NCI-H146 treated with DMSO at 0.1 percent for 48 hours (cell line): ENCODE results near the gene RNLS.
A peak's percentile ranks its signal among the peaks of the same experiment; 100 is the strongest.

ENCODE experiments used
- DNase-seq: peaks from one replicate; lab custom pipeline; 2025; ENCODE audit not compliant: unreplicated experiment; lab: John Stamatoyannopoulos, UW

The RNLS gene

DNA sequence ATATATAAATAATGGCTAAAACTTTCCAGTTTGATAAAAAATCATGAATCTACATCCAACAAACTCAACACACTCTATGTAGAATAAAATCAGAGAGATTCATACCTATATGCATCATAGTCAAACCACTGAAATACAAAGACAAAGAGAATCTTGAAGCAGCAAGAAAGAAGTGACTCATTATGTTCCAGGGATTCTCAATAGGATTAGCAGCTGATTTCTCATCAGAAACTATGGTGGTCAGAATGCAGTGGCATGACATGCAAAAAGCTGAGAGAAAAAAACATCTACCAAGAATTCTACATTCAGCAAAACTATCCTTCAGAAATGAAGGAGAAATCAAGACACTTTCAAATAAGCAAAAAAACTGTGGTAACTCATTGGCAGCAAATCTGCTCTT lies 187.4 kb downstream of the RNLS start:
- DNase-seq = no peak

DNA sequence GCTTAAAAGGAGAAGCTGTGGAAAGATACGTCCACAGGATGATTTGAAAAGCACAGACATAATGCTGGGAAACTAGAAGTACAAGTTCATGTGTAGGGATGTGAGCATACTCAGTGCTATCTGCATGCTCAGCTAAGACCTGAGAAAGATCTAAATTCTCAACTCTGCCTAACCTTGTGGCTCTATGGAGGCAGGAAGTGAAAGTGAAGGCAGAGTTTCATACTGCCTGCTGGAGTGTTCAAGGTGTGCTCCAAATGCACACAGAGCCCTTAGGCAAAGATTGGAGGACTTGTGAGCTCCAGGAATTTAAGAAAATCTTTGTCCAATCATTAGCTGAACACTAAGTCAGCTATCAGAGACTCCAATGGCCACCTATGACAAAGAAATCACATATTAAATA lies 190.9 kb downstream of the RNLS start:
- DNase-seq = no peak

DNA sequence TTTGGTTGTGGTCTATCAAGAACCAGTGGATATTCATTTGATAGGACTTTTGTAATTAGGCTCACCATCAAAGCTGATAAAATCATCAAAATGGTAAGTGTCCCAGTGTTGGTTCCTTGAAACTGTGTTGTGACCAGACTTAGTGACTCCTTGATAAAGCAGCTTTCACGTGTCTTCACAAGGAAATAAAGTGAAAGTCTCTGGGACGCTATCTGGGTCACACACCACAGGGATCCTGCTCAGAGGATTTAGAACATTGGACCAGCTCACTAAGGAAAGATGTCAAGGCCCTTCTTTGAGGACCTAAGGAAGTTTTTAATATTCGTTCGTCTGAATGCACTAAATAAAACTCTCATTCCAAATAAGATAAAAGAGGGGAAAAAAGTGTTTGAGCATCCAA lies 193.1 kb downstream of the RNLS start:
- no peak for DNase-seq

DNA sequence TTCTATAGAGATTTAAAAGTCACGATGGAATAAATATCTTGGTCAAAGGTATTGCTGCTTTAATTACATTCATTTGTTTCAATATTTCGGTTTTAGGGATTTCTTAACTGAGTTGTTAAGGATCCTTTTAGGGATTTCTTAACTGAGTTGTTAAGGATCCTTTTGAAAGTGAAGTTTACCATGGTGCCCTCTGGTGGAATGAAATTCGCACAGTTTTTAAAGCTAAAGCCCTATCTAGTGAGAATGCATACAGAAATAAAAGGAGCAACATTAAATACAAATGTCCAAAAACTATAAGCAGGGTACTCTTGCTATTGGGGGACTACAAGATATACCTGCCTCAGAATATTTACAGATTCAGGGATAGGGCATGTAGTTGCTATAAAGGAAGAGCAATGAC lies 193.7 kb downstream of the RNLS start:
- DNase-seq = peak; percentile 8

DNA sequence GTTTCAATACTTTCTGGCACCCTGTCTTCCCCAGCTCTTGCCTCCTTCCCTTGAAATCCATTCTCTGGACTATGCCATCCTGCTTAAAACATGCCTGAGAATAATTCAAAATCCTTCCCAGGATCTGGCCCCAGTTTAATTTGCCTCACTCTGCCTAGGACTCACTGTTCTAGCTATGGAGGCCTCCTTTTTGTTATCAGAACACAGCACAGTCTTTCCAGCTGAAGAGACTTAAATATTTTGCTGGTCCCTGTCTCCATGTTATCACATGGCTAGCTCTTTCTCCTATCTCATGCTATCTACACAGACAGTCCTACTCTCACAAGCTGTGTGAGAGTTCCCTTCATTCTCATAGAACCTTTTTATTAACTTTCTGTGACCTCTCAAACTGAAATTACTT lies 194.8 kb downstream of the RNLS start:
- no peak for DNase-seq

DNA sequence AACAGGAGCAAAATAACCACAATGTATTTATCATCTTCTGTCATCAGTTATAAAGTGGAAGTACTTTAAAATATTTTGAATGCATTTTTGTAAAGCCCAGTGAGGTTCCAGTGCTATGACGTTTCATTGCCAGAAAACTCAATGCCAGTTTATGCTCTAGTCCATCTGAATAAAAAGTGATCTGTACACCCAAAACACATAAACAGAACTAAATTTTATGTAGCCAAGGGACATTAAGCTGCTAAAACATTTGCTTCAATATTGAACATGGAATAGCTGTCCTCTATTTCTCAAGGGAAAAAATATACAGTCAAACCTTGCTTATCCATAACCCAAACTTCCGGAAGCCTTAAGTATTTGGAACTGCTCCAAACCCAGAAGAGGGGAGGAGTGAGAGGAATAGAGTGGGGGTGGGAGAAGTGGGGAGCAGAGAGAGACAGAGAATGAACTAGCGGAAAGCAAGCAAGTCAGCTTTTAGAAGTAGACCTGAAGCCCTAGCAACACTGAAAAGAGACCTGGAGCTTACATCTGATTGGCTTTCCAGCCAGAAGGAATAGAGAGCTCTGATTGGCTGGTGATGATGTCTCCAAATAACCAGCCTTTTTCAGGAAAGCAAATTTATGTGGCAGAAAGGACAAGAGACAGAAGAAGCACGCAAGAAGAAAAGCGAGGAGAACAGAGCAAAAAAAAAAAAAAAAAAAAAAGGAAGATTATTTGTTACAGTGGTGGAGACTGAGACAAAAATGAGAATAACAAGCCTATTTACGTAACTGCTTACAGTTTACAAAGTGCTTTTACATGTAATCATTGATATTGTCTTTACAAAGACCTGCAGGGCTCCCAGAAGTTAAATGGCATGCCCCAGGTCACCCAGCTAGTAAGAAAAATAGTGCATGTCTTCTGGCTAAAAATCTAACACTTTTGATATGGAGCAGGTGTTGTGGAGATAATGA lies 196.0 kb downstream of the RNLS start:
- no peak for DNase-seq

DNA sequence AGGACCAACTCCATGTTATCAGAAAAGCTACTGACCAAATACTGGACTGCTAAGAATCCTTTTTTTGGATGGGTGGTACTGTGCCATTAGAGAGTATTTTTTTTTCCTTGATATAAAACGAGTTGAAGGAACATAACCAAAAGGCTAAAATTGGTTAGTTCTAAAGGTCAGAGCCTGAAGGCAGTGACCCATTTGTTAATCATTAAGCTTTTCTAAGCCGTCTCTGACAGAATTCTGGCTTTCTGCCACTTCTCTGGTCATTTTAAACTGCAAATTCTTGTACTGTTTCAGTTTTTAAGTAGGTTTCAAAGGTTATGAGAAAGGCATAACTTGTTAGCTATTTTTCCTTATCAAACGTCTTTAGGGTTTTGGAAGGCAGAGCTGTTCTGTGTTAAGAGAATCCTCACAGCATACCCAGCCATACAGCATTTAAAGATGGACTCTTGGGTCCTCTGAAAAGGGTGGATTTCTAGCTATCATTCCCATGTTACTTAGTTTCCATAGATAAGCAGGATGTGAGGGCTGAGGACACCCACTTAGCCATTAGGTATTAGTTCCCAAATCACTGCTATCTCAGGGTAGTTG lies 196.8 kb downstream of the RNLS start:
- no peak for DNase-seq

- DNase-seq = no peak
Observed at GRCh38 chr10:88385601-88386203, 197.4 kb downstream of the RNLS start.

- DNase-seq = no peak
Observed at GRCh38 chr10:88383276-88383675, 199.8 kb downstream of the RNLS start.

GRCh38 chr10:88382699-88383098 lies 200.4 kb downstream of the RNLS start:
- DNase-seq = no peak

DNA sequence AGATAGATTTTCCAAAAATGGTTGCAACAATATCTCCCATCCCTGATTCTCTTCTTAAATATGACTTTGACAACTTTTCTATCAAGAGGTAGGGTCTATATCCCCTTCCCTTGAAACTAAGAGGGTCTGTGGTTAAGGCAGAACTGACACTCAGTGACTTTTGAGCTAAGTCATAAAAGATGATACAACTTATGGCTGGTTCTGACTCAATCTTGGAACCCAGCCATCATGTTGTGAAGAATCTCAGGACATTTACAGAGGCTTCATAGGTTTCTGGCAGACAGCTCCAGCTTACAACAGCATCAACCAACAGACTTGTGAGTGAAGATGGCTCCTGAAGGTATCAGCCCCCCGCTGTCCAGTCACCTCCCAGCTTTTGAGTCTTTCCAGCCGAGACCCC lies 203.5 kb downstream of the RNLS start:
- DNase-seq = no peak

- no peak for DNase-seq
Observed at GRCh38 chr10:88377510-88377909, 205.6 kb downstream of the RNLS start.

DNA sequence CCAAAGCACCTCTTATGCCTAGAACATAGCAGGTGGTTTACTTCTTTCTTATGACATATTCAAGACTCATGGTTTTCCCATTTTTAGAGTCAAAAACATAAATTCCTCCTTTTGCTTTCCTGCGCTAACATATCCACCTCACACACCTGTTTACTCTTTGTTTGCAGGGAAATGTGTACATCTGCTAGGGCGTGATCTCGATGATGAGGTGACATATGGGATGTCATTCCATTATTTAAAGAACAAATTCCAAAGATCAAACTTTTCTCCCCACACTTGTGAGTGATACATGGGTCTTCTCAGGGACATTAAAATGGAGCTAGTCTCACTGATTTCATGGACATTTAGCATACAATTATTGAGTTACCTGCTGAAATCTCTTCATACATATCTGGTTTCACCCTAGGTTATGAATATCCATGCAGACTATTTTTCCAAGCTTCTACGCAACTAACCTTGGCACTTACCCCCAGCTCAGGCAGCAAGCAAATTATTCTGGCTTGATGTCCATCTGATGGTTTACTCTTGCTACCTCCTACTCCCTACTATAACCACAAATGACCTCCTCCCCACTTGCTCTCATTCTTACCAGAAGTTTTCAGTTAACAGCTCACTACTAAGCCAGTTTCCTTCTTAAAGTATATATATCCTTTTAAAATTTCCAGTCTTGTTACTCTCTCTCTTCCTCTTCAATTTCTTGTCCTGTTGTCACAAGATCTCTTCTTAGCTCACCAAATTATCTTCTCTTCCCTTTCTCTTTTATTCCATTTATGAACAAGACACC lies 208.5 kb downstream of the RNLS start:
- DNase-seq = no peak

- no peak for DNase-seq
Observed at GRCh38 chr10:88372881-88373592, 210.1 kb downstream of the RNLS start.

DNA sequence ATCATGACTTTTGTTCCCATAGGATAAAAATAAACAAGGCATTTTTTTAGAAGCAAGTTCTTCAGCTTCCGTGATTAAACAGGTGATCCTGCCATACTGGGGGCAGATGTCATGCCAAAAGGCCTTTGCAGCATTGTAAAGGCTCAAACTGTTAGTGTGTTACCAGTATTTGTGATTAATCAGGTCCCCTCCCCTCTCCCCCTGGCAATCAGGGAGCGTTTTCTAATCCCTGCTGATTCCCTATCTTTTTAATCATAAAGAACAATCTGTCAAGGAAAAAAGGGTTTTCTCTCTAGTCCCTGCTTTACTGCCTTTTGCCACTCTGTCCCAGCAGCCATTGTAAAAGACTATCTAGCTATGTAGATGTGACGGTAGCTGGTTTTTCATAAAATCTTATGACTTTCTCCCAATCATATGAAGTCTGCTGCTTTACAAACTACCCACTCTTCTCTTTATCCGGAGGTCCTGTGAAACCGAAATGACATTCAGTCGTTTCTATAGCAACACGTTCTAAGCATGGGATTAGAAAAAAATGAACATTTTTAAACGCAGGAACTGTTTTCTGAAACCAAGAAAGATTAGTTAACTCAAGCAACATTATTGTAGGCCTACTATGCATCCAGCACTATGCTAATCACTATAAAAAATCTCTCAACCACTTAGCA lies 210.9 kb downstream of the RNLS start:
- no peak for DNase-seq

GRCh38 chr10:88370713-88371112 lies 212.4 kb downstream of the RNLS start:
- no peak for DNase-seq

GRCh38 chr10:88366772-88367171 lies 216.3 kb downstream of the RNLS start:
- DNase-seq = no peak

GRCh38 chr10:88361995-88362807 lies 220.9 kb downstream of the RNLS start:
- DNase-seq = no peak

- DNase-seq = no peak
Observed at GRCh38 chr10:88361494-88361893, 221.6 kb downstream of the RNLS start.
